HG03521 (cell line): ENCODE measurements around the gene FN3KRP.

Experiments
- ATAC-seq: cut with Tn5 transposase; IDR thresholded peaks from one replicate; pipeline ENCODE4 v1.9.1; 2021; ENCODE audit warnings: mild to moderate bottlenecking, moderate library complexity; ENCODE audit not compliant: unreplicated experiment

Gene FN3KRP

GRCh38 chr17:82716203-82717010 lies at the start of gene FN3KRP:
TSS of gene FN3KRP (plus strand) at chr17:82716706. CDS start at chr17:82716756, 50 bp downstream.
- peak; percentile 73 for ATAC-seq

- ATAC-seq = no peak
Observed at GRCh38 chr17:82666931-82667667, 49.4 kb upstream of the FN3KRP start.

GRCh38 chr17:82667668-82668000 lies 48.9 kb upstream of the FN3KRP start:
- no peak for ATAC-seq

- no peak for ATAC-seq
Observed at GRCh38 chr17:82668024-82668630, 48.4 kb upstream of the FN3KRP start.

GRCh38 chr17:82668631-82669099 lies 47.8 kb upstream of the FN3KRP start:
- no peak for ATAC-seq

GRCh38 chr17:82670661-82671450 lies 45.6 kb upstream of the FN3KRP start:
- ATAC-seq = no peak

- no peak for ATAC-seq
Observed at GRCh38 chr17:82674656-82675475, 41.6 kb upstream of the FN3KRP start.

GRCh38 chr17:82675476-82676245 lies 40.8 kb upstream of the FN3KRP start:
- no peak for ATAC-seq

GRCh38 chr17:82677353-82677925 lies 39.1 kb upstream of the FN3KRP start:
- no peak for ATAC-seq

GRCh38 chr17:82678265-82678891 lies 38.1 kb upstream of the FN3KRP start:
- ATAC-seq = no peak

- ATAC-seq = no peak
Observed at GRCh38 chr17:82679586-82680465, 36.7 kb upstream of the FN3KRP start.

GRCh38 chr17:82681547-82681946 lies 35.0 kb upstream of the FN3KRP start:
- ATAC-seq = no peak

- ATAC-seq = no peak
Observed at GRCh38 chr17:82683534-82683933, 33.0 kb upstream of the FN3KRP start.

- no peak for ATAC-seq
Observed at GRCh38 chr17:82684228-82684841, 32.2 kb upstream of the FN3KRP start.

- ATAC-seq = no peak
Observed at GRCh38 chr17:82685291-82685690, 31.2 kb upstream of the FN3KRP start.

- no peak for ATAC-seq
Observed at GRCh38 chr17:82686366-82687324, 29.9 kb upstream of the FN3KRP start.
